ENCODE measurements around the gene SLC2A13. TPM values are rescaled to one million over a fixed set of nuclear protein-coding genes. Genes with fewer than 3 reads are reported as not detected.

SLC2A13 gene
- total RNA-seq, 4 donors from 2014 or later = 1.4 to 2.8 (median 2.3) TPM

GRCh38 chr12:39846304-39846703, 259.6 kb downstream of the SLC2A13 start:
- intact Hi-C loops (cut with DNase I; ENCODE audit: low total_unique reads) = no loop called here
- TF ChIP-seq CTCF (IDR thresholded peaks at IDR 0.05 in 4 of 5, conservative IDR thresholded peaks at IDR 0.05 in 1 of 5) = no peak
- no peak for TF ChIP-seq POLR2A (IDR thresholded peaks at IDR 0.05)
- DNase-seq = no peak
- ATAC-seq = no peak
- Histone ChIP-seq H3K4me1 (no peaks in the 10 kb centered on the region), H3K9me3 (no peaks in the 10 kb centered on the region), H3K27me3 (no peaks in the 10 kb centered on the region), H3K4me3 (no peak overlapping the region), H3K36me3 (no peaks in the 10 kb centered on the region), H3K27ac (no peak overlapping the region)
- in situ Hi-C loops (cut with MboI; ENCODE audit: low sequenced_read_pairs in 4 of 4) = no loop called here

- in situ Hi-C loops (cut with MboI; ENCODE audit: low sequenced_read_pairs in 4 of 4) = no loop called here
- no peak for TF ChIP-seq POLR2A (IDR thresholded peaks at IDR 0.05)
- TF ChIP-seq CTCF (IDR thresholded peaks at IDR 0.05 in 4 of 5, conservative IDR thresholded peaks at IDR 0.05 in 1 of 5) = no peak
- ATAC-seq (no peak), DNase-seq (no peak)
- Histone ChIP-seq H3K27ac (no peak overlapping the region), H3K9me3 (no peaks in the 10 kb centered on the region), H3K36me3 (no peaks in the 10 kb centered on the region), H3K4me1 (no peaks in the 10 kb centered on the region), H3K4me3 (no peak overlapping the region), H3K27me3 (no peaks in the 10 kb centered on the region)
- intact Hi-C loops (cut with DNase I; ENCODE audit: low total_unique reads) = no loop called here
These were observed 265.5 kb downstream of the SLC2A13 start for GRCh38 chr12:39840422-39840821.

DNA sequence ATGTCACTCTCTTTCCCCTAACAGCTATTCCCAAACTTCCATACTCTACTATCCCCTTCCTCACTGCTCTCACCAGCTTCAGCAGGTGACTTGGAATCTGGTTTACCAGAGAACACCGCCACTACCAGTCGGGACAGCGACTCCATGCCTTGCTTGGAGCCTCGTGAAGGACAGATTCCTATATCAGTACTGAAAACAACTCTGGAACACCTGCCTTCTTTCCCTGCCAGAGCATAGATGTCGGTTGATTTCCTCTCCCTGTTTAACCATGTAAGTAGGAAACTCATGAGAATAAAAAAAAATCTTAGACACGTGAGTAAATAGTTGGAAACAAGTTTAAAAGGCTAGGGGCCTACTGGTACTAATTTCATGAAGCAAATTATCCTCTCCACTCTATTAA, 266.8 kb downstream of the SLC2A13 start:
- no peaks in the 10 kb centered on the region for H3K4me1 ChIP-seq
- ATAC-seq = no peak
- H3K4me3 ChIP-seq = no peak overlapping the region
- intact Hi-C loops (cut with DNase I; ENCODE audit: low total_unique reads) (no loop called here), in situ Hi-C loops (cut with MboI; ENCODE audit: low sequenced_read_pairs in 4 of 4) (no loop called here)
- H3K9me3 ChIP-seq = no peaks in the 10 kb centered on the region
- H3K36me3 ChIP-seq = no peaks in the 10 kb centered on the region
- no peaks in the 10 kb centered on the region for H3K27me3 ChIP-seq
- TF ChIP-seq POLR2A (IDR thresholded peaks at IDR 0.05) (no peak), CTCF (IDR thresholded peaks at IDR 0.05 in 4 of 5, conservative IDR thresholded peaks at IDR 0.05 in 1 of 5) (no peak)
- H3K27ac ChIP-seq = no peak overlapping the region
- DNase-seq = no peak

GRCh38 chr12:39835517-39836489, 270.1 kb downstream of the SLC2A13 start:
- Histone ChIP-seq H3K4me1 (no peaks in the 10 kb centered on the region), H3K9me3 (no peaks in the 10 kb centered on the region), H3K36me3 (no peaks in the 10 kb centered on the region), H3K27me3 (no peaks in the 10 kb centered on the region), H3K27ac (no peak overlapping the region), H3K4me3 (no peak overlapping the region)
- in situ Hi-C loops (cut with MboI; ENCODE audit: low sequenced_read_pairs in 4 of 4) = no loop called here
- ATAC-seq (no peak), DNase-seq (no peak)
- intact Hi-C loops (cut with DNase I; ENCODE audit: low total_unique reads) = no loop called here
- TF ChIP-seq POLR2A (IDR thresholded peaks at IDR 0.05) (no peak), CTCF (IDR thresholded peaks at IDR 0.05 in 4 of 5, conservative IDR thresholded peaks at IDR 0.05 in 1 of 5) (no peak)
